GM12801 (cell line): ENCODE measurements around the gene OR8D1.

ENCODE experiments used
- TF ChIP-seq, protein P1 (sequence below): IDR thresholded peaks from one replicate; pipeline ENCODE4 v1.5.1; 2011; ENCODE audit warnings: control low read depth; ENCODE audit not compliant: insufficient read length; ENCODE audit errors: extremely low read depth

Gene OR8D1

GRCh38 chr11:124313849-124314248 is at the start of gene OR8D1:
Gene OR8D1 (minus strand): TSS chr11:124313949. CDS start chr11:124310766, 3,183 bp downstream.
- TF ChIP-seq, protein P1, sequence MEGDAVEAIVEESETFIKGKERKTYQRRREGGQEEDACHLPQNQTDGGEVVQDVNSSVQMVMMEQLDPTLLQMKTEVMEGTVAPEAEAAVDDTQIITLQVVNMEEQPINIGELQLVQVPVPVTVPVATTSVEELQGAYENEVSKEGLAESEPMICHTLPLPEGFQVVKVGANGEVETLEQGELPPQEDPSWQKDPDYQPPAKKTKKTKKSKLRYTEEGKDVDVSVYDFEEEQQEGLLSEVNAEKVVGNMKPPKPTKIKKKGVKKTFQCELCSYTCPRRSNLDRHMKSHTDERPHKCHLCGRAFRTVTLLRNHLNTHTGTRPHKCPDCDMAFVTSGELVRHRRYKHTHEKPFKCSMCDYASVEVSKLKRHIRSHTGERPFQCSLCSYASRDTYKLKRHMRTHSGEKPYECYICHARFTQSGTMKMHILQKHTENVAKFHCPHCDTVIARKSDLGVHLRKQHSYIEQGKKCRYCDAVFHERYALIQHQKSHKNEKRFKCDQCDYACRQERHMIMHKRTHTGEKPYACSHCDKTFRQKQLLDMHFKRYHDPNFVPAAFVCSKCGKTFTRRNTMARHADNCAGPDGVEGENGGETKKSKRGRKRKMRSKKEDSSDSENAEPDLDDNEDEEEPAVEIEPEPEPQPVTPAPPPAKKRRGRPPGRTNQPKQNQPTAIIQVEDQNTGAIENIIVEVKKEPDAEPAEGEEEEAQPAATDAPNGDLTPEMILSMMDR: no peak

GRCh38 chr11:124359566-124359965 is 45.8 kb upstream of the OR8D1 start:
- TF ChIP-seq, protein P1: no peak

DNA sequence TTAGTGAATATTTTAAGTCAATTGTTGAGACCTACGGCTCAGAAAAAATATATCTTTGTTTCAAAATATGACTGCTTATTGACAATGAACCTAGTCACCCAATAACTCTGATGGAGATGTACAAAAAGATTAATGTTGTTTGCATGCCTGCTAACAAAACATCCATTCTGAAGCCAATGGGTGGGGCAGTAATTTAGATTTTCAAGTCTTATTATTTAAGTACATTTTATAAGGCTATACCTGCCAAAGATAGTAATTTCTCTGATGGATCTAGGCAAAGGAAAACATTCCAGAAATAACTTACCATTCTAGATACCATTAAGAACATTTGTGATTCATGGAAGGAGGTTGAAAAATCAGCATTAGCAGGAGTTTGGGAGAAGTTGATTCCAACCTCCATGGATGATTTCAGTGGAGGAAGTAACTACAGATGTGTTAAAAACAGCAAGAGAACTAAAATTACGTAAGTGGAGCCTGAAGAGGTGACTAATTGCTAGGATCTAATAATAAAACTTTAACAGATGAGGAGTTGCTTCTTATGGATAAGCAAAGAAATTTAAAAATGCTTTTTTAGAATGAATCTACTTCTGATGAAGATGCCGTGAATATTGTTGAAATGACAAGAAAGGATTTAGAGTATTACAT is 32.7 kb upstream of the OR8D1 start:
- TF ChIP-seq, protein P1: no peak

DNA sequence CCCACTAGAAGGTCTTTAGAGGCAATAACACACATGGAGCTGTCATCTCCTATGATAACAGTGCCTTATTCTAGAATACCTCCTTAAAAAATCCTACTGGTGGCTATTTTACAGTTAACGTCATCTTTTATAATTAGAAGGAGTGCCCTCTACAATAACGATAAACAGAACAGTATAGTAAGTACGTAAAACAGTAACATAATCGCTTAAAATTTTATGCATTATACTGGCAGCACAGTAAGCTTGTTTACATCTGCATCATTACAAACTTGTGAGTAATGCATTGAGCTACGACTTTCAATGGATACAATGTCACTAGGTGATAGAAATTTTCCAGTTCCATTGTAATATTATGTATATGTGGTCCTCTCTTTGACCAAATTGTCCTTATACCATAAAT is 30.6 kb upstream of the OR8D1 start:
- TF ChIP-seq, protein P1: no peak

DNA sequence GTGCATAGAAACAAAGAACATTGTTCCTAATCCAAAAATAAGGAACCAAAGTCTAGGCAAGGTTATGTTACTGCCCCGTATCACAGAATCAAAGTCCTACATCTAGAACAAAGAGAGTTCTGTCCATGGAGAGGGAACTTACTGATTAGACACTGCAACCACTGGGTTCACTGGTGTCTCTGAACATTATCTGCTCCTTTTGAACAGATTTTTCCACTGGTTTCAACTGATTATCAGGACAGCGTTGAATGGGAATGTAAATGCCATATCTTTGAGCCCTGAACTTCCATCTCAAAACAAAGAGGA is 26.3 kb upstream of the OR8D1 start:
- TF ChIP-seq, protein P1: no peak

DNA sequence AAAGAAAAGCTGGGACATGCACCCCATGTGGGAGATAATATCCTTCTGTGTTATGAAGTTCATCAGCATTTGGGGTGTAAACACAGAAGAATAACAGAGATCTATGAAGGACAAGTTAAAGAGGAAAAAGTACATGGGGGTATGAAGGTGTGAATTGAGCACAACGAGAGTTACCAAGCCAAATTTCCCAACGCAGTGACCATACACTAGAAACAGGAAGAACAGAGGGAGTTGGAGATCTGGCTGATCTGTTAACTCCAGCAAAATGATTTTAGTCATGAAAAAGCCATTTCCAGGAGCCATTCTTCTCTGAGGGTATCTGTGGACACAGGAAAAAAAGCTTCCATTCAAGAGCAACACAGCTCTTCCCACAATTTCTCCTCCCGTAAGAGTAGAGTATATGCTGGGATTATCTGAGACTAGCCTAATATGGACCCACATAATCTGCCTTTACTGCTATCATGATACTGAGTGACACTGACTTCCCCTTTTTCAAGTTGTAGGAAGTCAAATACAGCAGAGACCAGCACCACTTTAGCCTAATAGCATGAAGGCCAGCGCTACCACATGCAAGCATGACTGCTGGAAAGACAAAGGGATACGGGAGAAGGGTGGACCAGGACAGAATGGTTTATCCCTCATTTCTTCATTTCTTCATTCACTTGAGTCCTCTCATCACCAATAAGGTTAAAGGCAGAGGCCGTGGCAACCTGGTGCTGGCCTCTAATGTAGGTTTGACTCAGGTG is 25.8 kb upstream of the OR8D1 start:
- TF ChIP-seq, protein P1: no peak

DNA sequence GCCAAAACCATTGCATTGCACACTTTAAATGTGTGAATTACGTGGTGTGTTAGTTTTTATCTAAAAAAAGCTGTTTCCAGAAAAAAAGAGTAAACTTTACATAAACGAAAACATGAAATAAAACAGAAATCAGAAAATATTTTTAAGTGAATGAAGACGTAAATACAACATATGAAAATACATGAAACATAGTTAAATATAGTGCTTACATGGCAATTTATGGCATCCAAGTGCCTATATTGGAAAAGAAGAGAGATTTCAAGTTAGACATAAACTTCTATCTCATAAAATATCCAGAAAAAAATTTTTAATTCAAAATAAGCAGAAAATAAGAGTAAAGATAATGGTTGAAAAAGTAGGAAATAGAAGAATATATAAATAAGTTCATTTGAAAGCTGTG is 18.1 kb upstream of the OR8D1 start:
- TF ChIP-seq, protein P1: no peak
